Neutrophil (primary cell): ENCODE data around the gene PPP2R3B.
"Not testable (repeated sequence)": the region's sequence is repeated elsewhere in the genome, so short reads cannot be mapped to it uniquely, and the experiment has no call there.

Source experiments
- H3K27ac ChIP-seq: fragments of 200-600 bp; sonication (generic); 2 replicates; pipeline ENCODE4 v1.5.1; 2016; ENCODE audit warnings: mild to moderate bottlenecking, moderate library complexity
- H3K27me3 ChIP-seq: fragments of 200-600 bp; sonication (generic); 2 replicates; pipeline ENCODE4 v1.6.0; 2016; ENCODE audit warnings: mild to moderate bottlenecking
- H3K36me3 ChIP-seq: fragments of 200-600 bp; sonication (generic); 2 replicates; pipeline ENCODE4 v1.5.1; 2017
- H3K4me1 ChIP-seq, 2 experiments: fragments of 200-600 bp in 1 of 2; sonication (generic) in 1 of 2; 1 replicate in 1 of 2; 2 replicates in 1 of 2; pipeline versions ENCODE4 v1.5.1 to v1.6.1; 2013 to 2016; ENCODE audit warnings: low read depth in 1 of 2, low read length in 1 of 2, mild to moderate bottlenecking in 1 of 2, moderate library complexity in 1 of 2; ENCODE audit not compliant: control insufficient read depth in 1 of 2, insufficient read depth in 1 of 2
- H3K4me3 ChIP-seq, 2 experiments: fragments of 200-600 bp in 1 of 2; sonication (generic) in 1 of 2; 1 replicate in 1 of 2; 2 replicates in 1 of 2; pipeline ENCODE4 v1.5.1; 2013 to 2016; ENCODE audit warnings: low read depth in 1 of 2, low read length in 1 of 2, mild to moderate bottlenecking in 1 of 2, moderate library complexity in 1 of 2
- H3K9me3 ChIP-seq: fragments of 200-600 bp; sonication (generic); 2 replicates; pipeline ENCODE4 v1.5.1; 2016
- TF ChIP-seq, protein P1 (sequence below): fragments of 200-600 bp; sonication (generic); IDR thresholded peaks from 2 replicates; pipeline ENCODE4 v1.5.1; 2016; ENCODE audit warnings: antibody characterized with exemption

PPP2R3B gene

DNA sequence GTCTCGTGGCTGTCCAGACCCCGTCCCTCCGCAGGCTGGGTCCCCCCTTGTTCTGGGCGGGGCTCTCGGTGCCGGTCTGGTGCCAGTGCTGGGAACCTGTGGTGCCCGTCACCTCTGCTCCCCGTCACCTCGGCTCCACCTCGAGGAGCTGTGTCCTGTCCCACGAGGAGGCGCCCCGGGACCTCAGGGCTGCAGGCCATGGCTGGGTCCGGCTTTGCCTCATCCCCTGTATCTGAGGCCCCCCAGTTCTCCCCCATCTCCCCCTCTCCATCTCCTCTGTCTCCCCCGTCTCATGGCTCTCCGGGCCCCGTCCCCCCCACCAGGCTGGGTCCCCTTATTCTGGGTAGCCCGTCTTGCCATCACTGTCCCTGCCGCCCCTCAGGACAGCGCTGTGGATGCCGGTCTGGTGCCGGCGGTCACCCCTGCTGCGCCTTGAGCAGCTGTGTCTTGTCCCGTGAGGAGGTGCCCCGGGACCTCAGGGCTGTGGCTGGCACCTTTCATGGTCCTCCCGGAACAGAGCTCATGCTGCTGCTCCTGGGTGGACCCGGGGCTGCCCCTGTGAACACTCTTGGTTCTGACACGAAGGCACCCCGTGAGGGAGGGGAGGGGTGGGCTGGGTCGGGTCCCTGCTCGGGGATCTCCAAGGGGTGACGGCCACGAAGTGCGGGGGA is 54.7 kb downstream of the PPP2R3B start:
- TF ChIP-seq, protein P1, sequence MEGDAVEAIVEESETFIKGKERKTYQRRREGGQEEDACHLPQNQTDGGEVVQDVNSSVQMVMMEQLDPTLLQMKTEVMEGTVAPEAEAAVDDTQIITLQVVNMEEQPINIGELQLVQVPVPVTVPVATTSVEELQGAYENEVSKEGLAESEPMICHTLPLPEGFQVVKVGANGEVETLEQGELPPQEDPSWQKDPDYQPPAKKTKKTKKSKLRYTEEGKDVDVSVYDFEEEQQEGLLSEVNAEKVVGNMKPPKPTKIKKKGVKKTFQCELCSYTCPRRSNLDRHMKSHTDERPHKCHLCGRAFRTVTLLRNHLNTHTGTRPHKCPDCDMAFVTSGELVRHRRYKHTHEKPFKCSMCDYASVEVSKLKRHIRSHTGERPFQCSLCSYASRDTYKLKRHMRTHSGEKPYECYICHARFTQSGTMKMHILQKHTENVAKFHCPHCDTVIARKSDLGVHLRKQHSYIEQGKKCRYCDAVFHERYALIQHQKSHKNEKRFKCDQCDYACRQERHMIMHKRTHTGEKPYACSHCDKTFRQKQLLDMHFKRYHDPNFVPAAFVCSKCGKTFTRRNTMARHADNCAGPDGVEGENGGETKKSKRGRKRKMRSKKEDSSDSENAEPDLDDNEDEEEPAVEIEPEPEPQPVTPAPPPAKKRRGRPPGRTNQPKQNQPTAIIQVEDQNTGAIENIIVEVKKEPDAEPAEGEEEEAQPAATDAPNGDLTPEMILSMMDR: no peak
- Histone ChIP-seq H3K4me1 (peaks cover 0 to 4% of the 10 kb centered on the region in 2 experiments), H3K36me3 (peaks cover 45% of the 10 kb centered on the region), H3K4me3 (no peak overlapping the region), H3K27ac (no peak overlapping the region), H3K9me3 (no peaks in the 10 kb centered on the region), H3K27me3 (peaks cover 39% of the 10 kb centered on the region)

DNA sequence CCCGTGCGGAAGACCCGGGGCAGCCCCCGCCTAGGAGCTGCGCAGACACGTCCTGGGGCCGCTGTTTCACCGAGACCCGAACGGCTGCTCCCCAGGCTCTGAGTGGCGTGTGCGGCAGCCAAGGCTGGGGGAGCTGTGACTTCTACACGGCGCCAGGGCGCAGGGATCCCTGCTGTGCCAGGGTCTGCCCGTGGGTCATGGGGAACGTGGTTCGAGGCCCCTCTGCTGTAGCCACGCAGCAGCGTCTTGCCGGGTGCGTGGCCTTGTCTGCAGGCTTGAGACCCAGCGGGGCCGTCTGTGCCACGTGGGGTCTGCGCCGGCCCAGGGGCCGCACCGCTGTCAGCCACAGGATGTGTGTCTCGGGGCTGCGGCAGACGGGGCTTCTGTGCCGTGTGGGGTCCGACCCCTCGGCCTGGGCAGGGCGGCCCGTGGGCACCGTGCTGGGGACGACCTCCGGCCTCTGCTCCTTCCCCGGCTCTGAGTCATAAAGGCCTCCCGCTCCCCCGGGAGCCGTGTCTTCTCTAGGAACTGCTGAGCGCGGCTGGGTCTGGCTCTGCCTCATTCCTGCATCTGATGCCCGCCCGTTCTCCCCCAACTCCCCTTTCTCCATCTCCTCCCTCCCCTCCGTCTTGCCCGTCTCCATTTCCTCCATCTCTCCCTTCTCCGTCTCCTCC is 55.4 kb downstream of the PPP2R3B start:
- Histone ChIP-seq H3K27me3 (peaks cover 46% of the 10 kb centered on the region), H3K27ac (no peak overlapping the region), H3K36me3 (peaks cover 39% of the 10 kb centered on the region), H3K4me1 (peaks cover 0 to 4% of the 10 kb centered on the region in 2 experiments), H3K4me3 (no peak overlapping the region), H3K9me3 (no peaks in the 10 kb centered on the region)
- TF ChIP-seq, protein P1: no peak

DNA sequence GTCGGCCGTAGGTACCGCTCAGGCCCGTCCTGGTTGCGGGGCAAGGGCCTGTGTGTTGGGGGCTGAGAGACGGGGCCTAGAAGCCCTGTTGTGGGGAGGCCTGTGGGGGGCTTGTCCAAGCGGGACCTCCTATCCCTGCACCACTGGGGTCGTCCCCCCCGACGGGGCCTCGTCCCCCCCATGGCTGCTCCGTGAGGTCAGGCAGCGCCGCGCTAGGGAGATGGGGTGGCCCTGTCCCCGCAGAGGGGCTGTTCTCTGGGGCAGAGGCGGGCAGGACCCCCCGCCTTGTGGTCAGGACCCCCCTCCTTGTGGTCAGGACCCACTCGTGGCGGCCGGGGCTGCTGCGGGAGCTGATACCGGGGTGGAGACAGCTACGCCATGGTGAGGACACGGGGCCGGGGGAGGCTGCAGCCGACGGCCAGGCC is 56.0 kb downstream of the PPP2R3B start:
- Histone ChIP-seq H3K36me3 (peaks cover 34% of the 10 kb centered on the region), H3K27ac (no peak overlapping the region), H3K27me3 (peaks cover 52% of the 10 kb centered on the region), H3K4me1 (peaks cover 0 to 4% of the 10 kb centered on the region in 2 experiments), H3K4me3 (no peak overlapping the region), H3K9me3 (no peaks in the 10 kb centered on the region)
- TF ChIP-seq, protein P1: no peak

DNA sequence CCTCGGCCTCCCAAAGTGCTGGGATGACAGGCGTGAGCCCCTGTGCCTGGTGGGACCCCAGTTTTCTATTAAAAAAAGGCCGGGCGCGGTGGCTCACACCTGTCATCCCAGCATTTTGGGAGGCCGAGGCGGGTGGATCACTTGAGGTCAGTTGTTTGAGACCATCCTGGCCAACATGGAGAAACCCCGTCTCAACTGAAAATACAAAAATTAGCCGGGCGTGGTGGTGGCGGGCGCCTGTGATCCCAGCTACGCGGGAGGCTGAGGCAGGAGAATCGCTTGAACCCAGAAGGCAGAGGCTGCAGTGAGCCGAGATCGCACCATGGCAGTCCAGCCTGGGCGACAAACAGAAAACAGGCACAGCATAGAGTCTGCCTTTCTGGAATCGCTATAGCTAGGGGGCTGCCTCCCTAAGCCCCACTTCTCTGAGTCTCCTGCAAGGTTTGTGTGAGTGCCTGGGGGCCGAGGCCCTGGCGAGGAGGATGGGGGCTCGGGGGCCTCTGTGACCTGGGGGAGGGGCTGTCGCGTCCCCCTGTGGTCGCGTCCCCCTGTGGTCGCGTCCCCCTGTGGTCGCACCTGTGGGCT is 56.5 kb downstream of the PPP2R3B start:
- peaks cover 30% of the 10 kb centered on the region for H3K36me3 ChIP-seq
- not testable (repeated sequence) for H3K4me1 ChIP-seq

DNA sequence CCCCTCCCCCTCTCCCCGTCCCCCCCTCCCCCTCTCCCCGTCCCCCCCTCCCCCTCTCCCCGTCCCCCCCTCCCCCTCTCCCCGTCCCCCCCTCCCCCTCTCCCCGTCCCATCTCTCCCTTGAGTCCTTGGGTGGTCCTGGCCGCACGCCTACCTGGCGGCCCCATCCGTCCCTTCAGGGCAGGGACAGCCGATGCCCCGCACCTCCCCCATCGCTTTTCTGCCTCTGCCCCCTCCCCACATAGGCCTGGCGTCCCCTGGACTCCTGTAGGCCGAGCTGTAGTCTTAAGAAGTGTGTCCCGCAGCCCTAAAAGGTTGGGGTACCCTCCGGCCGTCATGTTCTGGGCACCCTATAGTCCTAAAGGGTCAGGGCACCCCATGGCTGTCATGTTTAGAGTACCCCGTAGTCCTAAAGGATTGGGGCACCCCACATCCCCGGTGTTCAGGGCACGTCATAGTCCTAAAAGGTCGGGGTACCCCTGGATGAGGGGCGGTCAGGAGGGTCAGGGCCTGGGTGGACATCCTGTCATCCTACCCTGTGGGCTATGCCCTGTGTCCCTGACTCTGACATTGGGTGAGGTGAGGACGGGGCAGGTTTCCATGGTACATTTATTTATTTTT is 57.3 kb downstream of the PPP2R3B start:
- H3K27me3 ChIP-seq: peaks cover 65% of the 10 kb centered on the region
- H3K36me3 ChIP-seq: peaks cover 21% of the 10 kb centered on the region
- H3K4me3 ChIP-seq: no peak overlapping the region
- TF ChIP-seq, protein P1: no peak
- no peaks in the 10 kb centered on the region for H3K9me3 ChIP-seq
- no peak overlapping the region for H3K27ac ChIP-seq
- H3K4me1 ChIP-seq: peaks cover 0 to 4% of the 10 kb centered on the region in 2 experiments

More for the DNA sequence above, 56.5 kb downstream of the PPP2R3B start:
- not testable (repeated sequence) for H3K4me3 ChIP-seq, H3K27ac ChIP-seq, H3K9me3 ChIP-seq
- H3K27me3 ChIP-seq: peaks cover 57% of the 10 kb centered on the region
